ENCODE results near the gene MYOZ2.

The MYOZ2 gene

DNA sequence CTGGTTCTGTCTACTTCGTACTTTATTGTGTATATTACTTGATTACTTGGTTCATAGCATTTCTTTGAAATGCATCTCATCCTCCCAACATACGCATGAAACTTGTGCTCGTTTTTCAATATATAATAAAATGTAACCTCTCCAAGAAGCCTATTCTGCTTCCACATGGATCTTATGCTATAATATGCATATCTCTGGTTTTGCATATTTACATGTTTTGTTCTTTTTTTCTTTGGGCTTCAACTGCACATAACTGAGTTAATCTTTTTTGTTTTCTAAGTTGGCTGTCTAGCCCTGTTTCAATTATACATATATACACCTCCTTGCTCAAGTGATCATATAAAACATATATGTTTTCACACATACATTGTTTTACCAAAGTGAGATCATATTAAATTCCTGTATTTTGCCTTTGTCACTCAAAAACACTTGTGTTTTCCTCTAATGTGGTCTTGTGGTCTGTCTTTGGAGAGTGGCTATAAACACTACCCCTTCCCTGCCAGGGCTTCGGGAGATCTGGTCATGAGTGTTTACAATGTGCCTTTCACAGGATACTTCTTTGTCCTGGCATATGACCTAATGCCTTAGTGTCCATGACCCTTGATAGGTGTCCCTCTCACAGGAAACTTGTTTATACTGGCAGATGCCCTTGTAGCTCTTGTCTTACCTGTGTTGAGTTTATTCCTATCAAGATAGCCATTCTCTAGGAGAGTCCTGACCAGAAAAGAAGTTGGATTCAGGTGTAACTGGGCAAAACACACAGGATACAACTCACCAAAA is 94.5 kb downstream of the MYOZ2 start:
- DNase-seq (ENCODE audit: low spot score): no peak
- TF ChIP-seq, protein P1, sequence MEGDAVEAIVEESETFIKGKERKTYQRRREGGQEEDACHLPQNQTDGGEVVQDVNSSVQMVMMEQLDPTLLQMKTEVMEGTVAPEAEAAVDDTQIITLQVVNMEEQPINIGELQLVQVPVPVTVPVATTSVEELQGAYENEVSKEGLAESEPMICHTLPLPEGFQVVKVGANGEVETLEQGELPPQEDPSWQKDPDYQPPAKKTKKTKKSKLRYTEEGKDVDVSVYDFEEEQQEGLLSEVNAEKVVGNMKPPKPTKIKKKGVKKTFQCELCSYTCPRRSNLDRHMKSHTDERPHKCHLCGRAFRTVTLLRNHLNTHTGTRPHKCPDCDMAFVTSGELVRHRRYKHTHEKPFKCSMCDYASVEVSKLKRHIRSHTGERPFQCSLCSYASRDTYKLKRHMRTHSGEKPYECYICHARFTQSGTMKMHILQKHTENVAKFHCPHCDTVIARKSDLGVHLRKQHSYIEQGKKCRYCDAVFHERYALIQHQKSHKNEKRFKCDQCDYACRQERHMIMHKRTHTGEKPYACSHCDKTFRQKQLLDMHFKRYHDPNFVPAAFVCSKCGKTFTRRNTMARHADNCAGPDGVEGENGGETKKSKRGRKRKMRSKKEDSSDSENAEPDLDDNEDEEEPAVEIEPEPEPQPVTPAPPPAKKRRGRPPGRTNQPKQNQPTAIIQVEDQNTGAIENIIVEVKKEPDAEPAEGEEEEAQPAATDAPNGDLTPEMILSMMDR (IDR thresholded peaks at IDR 0.05; ENCODE audit: extremely low read depth, insufficient read depth, missing control alignments): no peak
- in situ Hi-C loops (cut with MboI; ENCODE audit: low pct_unique_long_range_greater_than_20kb, low sequenced_read_pairs, unreplicated experiment): no loop called here

DNA sequence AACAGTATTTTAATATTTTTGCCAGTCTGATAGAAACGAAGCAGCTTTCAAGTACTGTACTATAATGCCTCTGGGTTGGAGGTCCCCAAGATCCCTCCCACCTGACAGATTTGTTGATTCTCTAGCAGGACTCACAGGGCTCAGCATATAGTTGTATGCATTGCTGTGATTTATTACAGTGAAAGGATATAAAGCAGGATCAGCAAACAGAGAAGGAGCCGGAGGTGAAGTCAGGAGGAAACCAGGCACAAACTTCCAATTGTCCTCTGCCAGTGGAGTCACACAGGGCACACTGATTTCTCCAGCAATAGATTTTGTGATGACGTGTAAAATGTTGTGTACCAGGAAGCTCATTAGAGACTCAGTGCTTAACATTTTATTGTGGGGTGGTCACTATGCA is 95.9 kb downstream of the MYOZ2 start:
- no peak for DNase-seq (ENCODE audit: low spot score)
- in situ Hi-C loops (cut with MboI; ENCODE audit: low pct_unique_long_range_greater_than_20kb, low sequenced_read_pairs, unreplicated experiment): no loop called here
- TF ChIP-seq, protein P1 (IDR thresholded peaks at IDR 0.05; ENCODE audit: extremely low read depth, insufficient read depth, missing control alignments): no peak

DNA sequence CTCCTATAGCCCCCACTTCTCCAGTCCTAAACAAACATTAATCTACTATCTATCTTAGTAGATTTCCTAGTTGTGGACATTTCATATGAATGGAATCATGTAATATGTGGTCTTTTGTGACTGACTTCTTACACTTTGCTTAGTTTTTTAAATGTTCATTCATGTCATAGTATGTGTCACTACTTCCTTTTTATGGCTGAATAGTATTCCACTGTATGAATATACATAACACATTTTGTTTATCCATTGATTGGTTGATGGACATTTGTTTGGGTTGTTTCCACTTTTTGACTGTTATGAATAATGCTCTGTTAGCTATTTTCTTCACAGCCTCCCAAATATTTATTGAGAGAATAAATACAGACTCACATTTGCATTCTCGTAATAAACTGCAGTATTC is 96.7 kb downstream of the MYOZ2 start:
- in situ Hi-C loops (cut with MboI; ENCODE audit: low pct_unique_long_range_greater_than_20kb, low sequenced_read_pairs, unreplicated experiment): no loop called here
- TF ChIP-seq, protein P1 (IDR thresholded peaks at IDR 0.05; ENCODE audit: extremely low read depth, insufficient read depth, missing control alignments): no peak
- DNase-seq (ENCODE audit: low spot score): no peak

DNA sequence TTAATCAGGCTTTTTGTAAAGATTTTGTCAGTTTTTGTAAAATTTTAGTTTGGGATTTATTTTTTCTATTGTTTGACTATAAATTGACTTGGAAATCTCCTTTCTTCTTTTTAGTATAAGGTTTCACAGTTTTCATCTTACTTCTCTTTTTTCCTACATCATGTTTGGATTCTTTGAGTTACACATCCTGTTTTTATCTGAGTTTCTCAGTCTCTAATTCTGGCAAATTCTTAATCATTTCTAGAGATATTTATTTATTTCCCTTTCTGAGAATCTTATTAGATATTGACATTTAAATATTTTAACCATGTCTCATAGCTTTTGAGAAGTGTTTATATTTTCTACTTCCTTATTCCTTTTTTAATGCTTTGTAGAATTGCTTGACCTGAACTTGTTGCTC is 97.6 kb downstream of the MYOZ2 start:
- TF ChIP-seq, protein P1 (IDR thresholded peaks at IDR 0.05; ENCODE audit: extremely low read depth, insufficient read depth, missing control alignments): no peak
- DNase-seq (ENCODE audit: low spot score): no peak
- in situ Hi-C loops (cut with MboI; ENCODE audit: low pct_unique_long_range_greater_than_20kb, low sequenced_read_pairs, unreplicated experiment): no loop called here

DNA sequence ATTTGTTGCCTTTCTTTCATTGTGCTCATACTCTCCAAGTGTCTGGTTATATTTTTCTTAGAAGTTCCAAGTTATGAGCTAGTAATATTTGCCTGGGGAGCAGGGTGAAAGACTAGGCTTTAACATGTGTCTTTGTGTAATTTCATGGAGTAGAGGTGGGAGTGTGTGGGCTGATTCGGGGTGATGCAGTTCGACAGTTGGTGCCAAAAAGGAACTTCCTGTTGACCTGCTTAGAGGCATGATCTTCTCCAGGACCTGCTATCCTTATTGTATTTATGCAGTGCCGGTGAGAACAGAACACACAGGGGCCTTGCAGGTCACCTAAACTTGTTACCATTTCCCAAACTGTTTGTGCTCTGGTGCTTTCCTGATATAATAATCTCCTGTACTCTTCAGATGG is 98.1 kb downstream of the MYOZ2 start:
- DNase-seq (ENCODE audit: low spot score): no peak

DNA sequence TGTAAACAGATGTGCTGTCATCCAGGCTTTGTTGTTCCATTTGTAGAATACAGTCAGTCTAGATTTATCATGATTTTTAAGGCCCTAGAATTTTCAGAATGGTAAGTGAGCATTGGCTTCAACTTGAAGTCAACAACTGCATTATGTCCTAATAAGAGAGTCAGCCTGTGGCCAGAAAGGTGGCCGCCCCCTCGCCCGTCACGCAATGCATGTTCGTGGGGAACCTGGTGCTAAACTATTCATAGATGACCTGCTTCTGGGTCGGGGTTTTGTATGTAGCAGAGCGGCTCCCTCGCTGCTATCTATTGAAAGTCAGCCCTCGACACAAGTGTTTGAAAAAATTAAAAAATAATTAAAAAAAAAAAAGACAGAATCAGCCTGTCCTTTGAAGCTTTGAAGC is 101.6 kb downstream of the MYOZ2 start:
- TF ChIP-seq, protein P1 (IDR thresholded peaks at IDR 0.05; ENCODE audit: extremely low read depth, insufficient read depth, missing control alignments): no peak

More for the DNA sequence above, 98.1 kb downstream of the MYOZ2 start:
- in situ Hi-C loops (cut with MboI; ENCODE audit: low pct_unique_long_range_greater_than_20kb, low sequenced_read_pairs, unreplicated experiment): no loop called here
- TF ChIP-seq, protein P1 (IDR thresholded peaks at IDR 0.05; ENCODE audit: extremely low read depth, insufficient read depth, missing control alignments): no peak

More for the DNA sequence above, 101.6 kb downstream of the MYOZ2 start:
- DNase-seq (ENCODE audit: low spot score): no peak
- in situ Hi-C loops (cut with MboI; ENCODE audit: low pct_unique_long_range_greater_than_20kb, low sequenced_read_pairs, unreplicated experiment): no loop called here
